Measurements from ENCODE around the gene SLC35F3. TPM values are rescaled to one million over a fixed set of nuclear protein-coding genes. Genes with fewer than 3 reads are reported as not detected.
"Not testable (repeated sequence)": the region's sequence is repeated elsewhere in the genome, so short reads cannot be mapped to it uniquely, and the experiment has no call there.

The SLC35F3 gene
- total RNA-seq, 1 experiment from 2014 or later: 3.3 TPM

GRCh38 chr1:234170622-234171021, 266.1 kb downstream of the SLC35F3 start:
- no peak for TF ChIP-seq CTCF (IDR thresholded peaks at IDR 0.05; ENCODE audit: unreplicated experiment)
- POLR2A ChIA-PET: no interaction called here
- Mint-ChIP-seq H3K36me3 (ENCODE audit: insufficient read depth, unreplicated experiment) (no peaks in the 10 kb centered on the region), H3K27ac (ENCODE audit: low read depth, unreplicated experiment) (no peak overlapping the region), H3K9me3 (ENCODE audit: unreplicated experiment) (no peaks in the 10 kb centered on the region), H3K4me1 (ENCODE audit: insufficient read depth, unreplicated experiment) (no peaks in the 10 kb centered on the region), H3K27me3 (ENCODE audit: insufficient read depth, unreplicated experiment) (no peaks in the 10 kb centered on the region), H3K4me3 (ENCODE audit: unreplicated experiment) (no peak overlapping the region)
- CTCF ChIA-PET: interaction anchor here (0.5 to 8.2 kb wide), 10 partner anchors 9 to 819 kb away, joined by 3 to 81 read pairs (median 6); no protein-coding TSS in a partner anchor
- DNase-seq (ENCODE audit: unreplicated experiment): no peak
- intact Hi-C loops (cut with micrococcal nuclease): no loop called here
- no TSS peak for BruUV-seq (replicated peaks)

GRCh38 chr1:234173968-234174367, 269.5 kb downstream of the SLC35F3 start:
- intact Hi-C loops (cut with micrococcal nuclease): no loop called here
- no peaks in the 10 kb centered on the region for H3K4me1 Mint-ChIP-seq (ENCODE audit: insufficient read depth, unreplicated experiment)
- no peak overlapping the region for H3K27ac Mint-ChIP-seq (ENCODE audit: low read depth, unreplicated experiment)
- ChIA-PET CTCF (interaction anchor here (1.3 to 8.2 kb wide), 2 partner anchors 137 to 153 kb away, joined by 3 to 81 read pairs; no protein-coding TSS in a partner anchor), POLR2A (interaction anchor here (0.7 kb wide), 1 partner anchor 11 kb away, joined by 3 read pairs; no protein-coding TSS in a partner anchor)
- no peak for DNase-seq (ENCODE audit: unreplicated experiment)
- H3K27me3 Mint-ChIP-seq (ENCODE audit: insufficient read depth, unreplicated experiment): no peaks in the 10 kb centered on the region
- TF ChIP-seq CTCF (IDR thresholded peaks at IDR 0.05; ENCODE audit: unreplicated experiment): no peak
- H3K36me3 Mint-ChIP-seq (ENCODE audit: insufficient read depth, unreplicated experiment): no peaks in the 10 kb centered on the region
- H3K9me3 Mint-ChIP-seq (ENCODE audit: unreplicated experiment): peaks cover 8% of the 10 kb centered on the region
- no TSS peak for BruUV-seq (replicated peaks)
- H3K4me3 Mint-ChIP-seq (ENCODE audit: unreplicated experiment): no peak overlapping the region

DNA sequence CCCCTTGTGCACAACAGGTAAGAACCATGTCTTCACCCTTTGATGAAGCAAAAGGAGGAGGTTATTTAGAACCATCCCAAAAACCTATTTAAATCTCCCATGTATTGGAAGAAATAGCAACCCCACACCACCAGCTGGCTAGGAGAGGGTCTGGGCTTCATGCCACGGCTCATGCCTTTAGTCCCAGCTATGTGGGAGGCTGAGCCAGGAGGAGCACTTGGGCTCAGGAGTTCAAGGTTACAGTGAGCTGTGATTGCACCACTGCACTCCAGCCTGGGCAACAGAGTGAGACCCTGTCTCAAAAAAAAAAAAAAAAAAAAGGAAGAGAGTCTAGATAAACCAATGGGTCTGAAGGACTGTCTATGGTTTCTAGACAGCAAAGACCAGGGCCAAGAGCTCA, 270.9 kb downstream of the SLC35F3 start:
- no peak overlapping the region for H3K4me3 Mint-ChIP-seq (ENCODE audit: unreplicated experiment)
- no peak for TF ChIP-seq CTCF (IDR thresholded peaks at IDR 0.05; ENCODE audit: unreplicated experiment)
- H3K9me3 Mint-ChIP-seq (ENCODE audit: unreplicated experiment): peaks cover 8% of the 10 kb centered on the region
- DNase-seq (ENCODE audit: unreplicated experiment): no peak
- intact Hi-C loops (cut with micrococcal nuclease): no loop called here
- BruUV-seq (replicated peaks): no TSS peak
- H3K27me3 Mint-ChIP-seq (ENCODE audit: insufficient read depth, unreplicated experiment): no peaks in the 10 kb centered on the region
- ChIA-PET POLR2A (no interaction called here), CTCF (interaction anchor here (0.7 to 1.6 kb wide), 4 partner anchors 15 to 307 kb away, joined by 3 to 6 read pairs (median 4); no protein-coding TSS in a partner anchor)
- no peaks in the 10 kb centered on the region for H3K36me3 Mint-ChIP-seq (ENCODE audit: insufficient read depth, unreplicated experiment)
- H3K4me1 Mint-ChIP-seq (ENCODE audit: insufficient read depth, unreplicated experiment): no peaks in the 10 kb centered on the region
- H3K27ac Mint-ChIP-seq (ENCODE audit: low read depth, unreplicated experiment): no peak overlapping the region

DNA sequence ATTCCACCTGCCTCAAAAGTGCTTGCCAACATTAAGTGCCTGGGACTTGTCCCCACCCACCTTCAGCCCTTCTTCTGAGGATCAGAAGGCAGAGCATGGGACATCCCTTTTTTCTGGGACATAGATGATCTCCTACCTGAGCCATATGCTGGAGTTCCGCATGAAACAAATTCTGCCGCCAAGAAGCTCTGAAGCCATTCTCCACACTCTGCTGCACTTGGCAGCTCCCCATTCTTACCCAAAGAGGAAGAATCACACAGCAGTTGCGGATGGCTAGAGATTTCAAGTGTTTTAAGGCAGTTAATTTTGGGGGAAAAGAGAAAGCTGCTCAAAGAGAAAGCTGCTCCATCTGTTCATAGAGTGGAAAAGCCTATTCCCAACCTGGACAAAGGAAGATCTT, 271.5 kb downstream of the SLC35F3 start:
- Mint-ChIP-seq H3K9me3 (ENCODE audit: unreplicated experiment) (peaks cover 8% of the 10 kb centered on the region), H3K27me3 (ENCODE audit: insufficient read depth, unreplicated experiment) (no peaks in the 10 kb centered on the region), H3K36me3 (ENCODE audit: insufficient read depth, unreplicated experiment) (no peaks in the 10 kb centered on the region), H3K4me1 (ENCODE audit: insufficient read depth, unreplicated experiment) (no peaks in the 10 kb centered on the region), H3K27ac (ENCODE audit: low read depth, unreplicated experiment) (no peak overlapping the region), H3K4me3 (ENCODE audit: unreplicated experiment) (no peak overlapping the region)
- ChIA-PET POLR2A (interaction anchor here (0.6 to 1.1 kb wide), 3 partner anchors 8 to 426 kb away, joined by 3 to 4 read pairs (median 3); no protein-coding TSS in a partner anchor), CTCF (interaction anchor here (0.6 to 1.6 kb wide), 5 partner anchors 14 to 134 kb away, joined by 3 to 6 read pairs (median 4); no protein-coding TSS in a partner anchor)
- no TSS peak for BruUV-seq (replicated peaks)
- TF ChIP-seq CTCF (IDR thresholded peaks at IDR 0.05; ENCODE audit: unreplicated experiment): no peak
- DNase-seq (ENCODE audit: unreplicated experiment): no peak
- intact Hi-C loops (cut with micrococcal nuclease): no loop called here

DNA sequence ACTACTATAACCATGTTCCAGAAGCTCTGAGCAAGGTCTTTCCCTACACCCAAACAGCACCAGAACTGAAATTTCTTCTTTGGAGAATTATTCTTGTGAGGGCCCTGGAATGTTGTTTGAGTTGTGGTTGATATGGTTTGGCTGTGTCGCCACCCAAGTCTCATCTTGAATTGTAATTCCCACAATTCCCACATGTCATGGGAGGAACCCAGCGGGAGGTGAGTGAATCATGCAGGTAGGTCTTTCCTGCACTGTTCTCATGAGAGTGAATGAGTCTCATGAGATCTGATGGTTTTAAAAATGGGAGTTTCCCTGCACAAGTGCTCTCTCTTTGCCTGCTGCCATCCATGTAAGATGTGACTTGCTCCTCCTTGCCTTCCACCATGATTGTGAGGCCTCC, 272.4 kb downstream of the SLC35F3 start:
- BruUV-seq (replicated peaks); H3K4me3 Mint-ChIP-seq (ENCODE audit: unreplicated experiment); H3K27me3 Mint-ChIP-seq (ENCODE audit: insufficient read depth, unreplicated experiment); H3K36me3 Mint-ChIP-seq (ENCODE audit: insufficient read depth, unreplicated experiment); intact Hi-C loops (cut with micrococcal nuclease); DNase-seq (ENCODE audit: unreplicated experiment); H3K4me1 Mint-ChIP-seq (ENCODE audit: insufficient read depth, unreplicated experiment); H3K27ac Mint-ChIP-seq (ENCODE audit: low read depth, unreplicated experiment): not testable (repeated sequence)
- ChIA-PET CTCF (interaction anchor here (1.0 to 1.6 kb wide), 3 partner anchors 8 to 133 kb away, joined by 3 to 4 read pairs (median 3); no protein-coding TSS in a partner anchor), POLR2A (interaction anchor here (0.6 to 1.1 kb wide), 4 partner anchors 8 to 427 kb away, joined by 3 to 4 read pairs (median 3); no protein-coding TSS in a partner anchor)
- peaks cover 14% of the 10 kb centered on the region for H3K9me3 Mint-ChIP-seq (ENCODE audit: unreplicated experiment)
